Neural cell (in vitro differentiated cells): ENCODE results near the gene ATXN10. TPM values are rescaled to one million over a fixed set of nuclear protein-coding genes. Genes with fewer than 3 reads are reported as not detected.

ENCODE experiments used
- H2AFZ ChIP-seq: fragments of 200-600, 300-800 bp; sonication (generic), shearing (Covaris generic); 2 replicates; pipeline ENCODE4 v1.6.0; 2014; ENCODE audit warnings: low read depth, mild to moderate bottlenecking, antibody characterized with exemption, low read length, moderate library complexity
- H3F3A ChIP-seq: fragments of 200-600 bp; shearing (Covaris generic); 2 replicates; pipeline ENCODE4 v1.6.1; 2016; ENCODE audit warnings: mild to moderate bottlenecking, moderate library complexity, mixed read lengths, antibody characterized with exemption, low read length; ENCODE audit not compliant: insufficient read depth, poor library complexity, severe bottlenecking
- H3K27ac ChIP-seq: fragments of 200-600, 300-800 bp; sonication (generic), shearing (Covaris generic); 2 replicates; pipeline ENCODE4 v1.5.1; 2014; ENCODE audit warnings: mild to moderate bottlenecking, low read length, moderate library complexity
- H3K27me3 ChIP-seq: fragments of 300-800, 200-600 bp; sonication (generic), shearing (Covaris generic); 2 replicates; pipeline ENCODE4 v1.6.0; 2014; ENCODE audit warnings: mild to moderate bottlenecking, low read depth, low read length, moderate library complexity; ENCODE audit not compliant: insufficient read depth
- H3K36me3 ChIP-seq: fragments of 300-800, 200-600 bp; sonication (generic), shearing (Covaris generic); 2 replicates; pipeline ENCODE4 v1.5.1; 2014; ENCODE audit warnings: mild to moderate bottlenecking, antibody characterized with exemption, low read length, moderate library complexity; ENCODE audit not compliant: insufficient read depth
- H3K4me2 ChIP-seq: fragments of 300-800, 200-600 bp; sonication (generic), shearing (Covaris generic); 2 replicates; pipeline ENCODE4 v1.6.0; 2014; ENCODE audit warnings: mild to moderate bottlenecking, low read length
- H3K4me3 ChIP-seq: fragments of 300-800, 200-600 bp; sonication (generic), shearing (Covaris generic); 2 replicates; pipeline ENCODE4 v1.5.1; 2014; ENCODE audit warnings: mild to moderate bottlenecking, low read length, moderate library complexity
- H3K79me2 ChIP-seq: fragments of 200-600 bp; shearing (Covaris generic); replicated peaks from 2 replicates; pipeline ENCODE4 v1.6.0; 2014; ENCODE audit warnings: mild to moderate bottlenecking, low read length, moderate library complexity; ENCODE audit not compliant: insufficient read depth
- H3K9ac ChIP-seq: fragments of 300-800, 200-600 bp; sonication (generic), shearing (Covaris generic); 2 replicates; pipeline ENCODE4 v1.6.1; 2016; ENCODE audit warnings: mild to moderate bottlenecking, low read length, mixed read lengths
- H3K9me2 ChIP-seq: fragments of 200-600 bp; shearing (Covaris generic); 2 replicates; pipeline ENCODE4 v1.6.1; 2016; ENCODE audit warnings: mild to moderate bottlenecking, low read length, mixed read lengths; ENCODE audit not compliant: insufficient read depth
- H3K9me3 ChIP-seq: fragments of 200-600, 300-800 bp; sonication (generic), shearing (Covaris generic); 2 replicates; pipeline ENCODE4 v1.6.1; 2016; ENCODE audit warnings: mild to moderate bottlenecking, mixed run types, low read length, moderate library complexity, mixed read lengths
- H4K20me1 ChIP-seq: fragments of 200-600 bp; shearing (Covaris generic); 2 replicates; pipeline ENCODE4 v1.6.1; 2016; ENCODE audit warnings: mild to moderate bottlenecking, mixed run types; ENCODE audit not compliant: insufficient read depth
- EP300 ChIP-seq: fragments of 450-650 bp; conservative IDR thresholded peaks from 2 replicates; pipeline ENCODE4 v1.6.1; 2014; ENCODE audit warnings: antibody characterized with exemption, mild to moderate bottlenecking, moderate library complexity; ENCODE audit not compliant: poor library complexity, severe bottlenecking
- EZH2 ChIP-seq: fragments of 200-600, 300-800 bp; shearing (Covaris generic), sonication (generic); IDR thresholded peaks from 2 replicates; pipeline ENCODE4 v1.6.1; 2014; ENCODE audit warnings: antibody characterized with exemption, low read length, borderline replicate concordance, mild to moderate bottlenecking; ENCODE audit not compliant: insufficient read depth, poor library complexity, severe bottlenecking
- MXI1 ChIP-seq: fragments of 450-650 bp; conservative IDR thresholded peaks from 2 replicates; pipeline ENCODE4 v1.6.1; 2014; ENCODE audit warnings: antibody characterized with exemption, mild to moderate bottlenecking; ENCODE audit not compliant: poor library complexity, severe bottlenecking
- POLR2AphosphoS5 ChIP-seq: IDR thresholded peaks from 2 replicates; pipeline ENCODE4 v1.6.1; 2012
- RAD21 ChIP-seq: fragments of 450-650 bp; conservative IDR thresholded peaks from 2 replicates; pipeline ENCODE4 v1.6.1; 2014; ENCODE audit warnings: antibody characterized with exemption, mild to moderate bottlenecking, moderate library complexity
- SMC3 ChIP-seq: fragments of 450-650 bp; conservative IDR thresholded peaks from 2 replicates; pipeline ENCODE4 v1.6.1; 2014; ENCODE audit warnings: antibody characterized with exemption, mild to moderate bottlenecking, moderate library complexity; ENCODE audit not compliant: poor library complexity
- TAF1 ChIP-seq: IDR thresholded peaks from 2 replicates; pipeline ENCODE4 v1.6.1; 2012; ENCODE audit warnings: low read depth
- polyA minus RNA-seq: library from RNA; depleted of rRNA, polyadenylated mRNA; stranded (reverse); fragments of >200 nt; gene quantifications from 2 replicates; pipeline ENCODE4 v1.2.3, GENCODE V29; 2014
- polyA plus RNA-seq: library from polyadenylated mRNA; depleted of rRNA; stranded (reverse); fragments of >200 nt; gene quantifications from 2 replicates; pipeline ENCODE4 v1.2.3, GENCODE V29; 2014
- TF ChIP-seq, protein P1 (sequence below): IDR thresholded peaks from 2 replicates; pipeline ENCODE4 v1.6.1; 2012; ENCODE audit warnings: borderline replicate concordance
- TF ChIP-seq, protein P2 (sequence below): fragments of 450-650 bp; IDR thresholded peaks from 2 replicates; pipeline ENCODE4 v1.5.1; 2014; ENCODE audit warnings: antibody characterized with exemption, mild to moderate bottlenecking, moderate library complexity; ENCODE audit not compliant: poor library complexity, severe bottlenecking

ATXN10 gene, protein sequence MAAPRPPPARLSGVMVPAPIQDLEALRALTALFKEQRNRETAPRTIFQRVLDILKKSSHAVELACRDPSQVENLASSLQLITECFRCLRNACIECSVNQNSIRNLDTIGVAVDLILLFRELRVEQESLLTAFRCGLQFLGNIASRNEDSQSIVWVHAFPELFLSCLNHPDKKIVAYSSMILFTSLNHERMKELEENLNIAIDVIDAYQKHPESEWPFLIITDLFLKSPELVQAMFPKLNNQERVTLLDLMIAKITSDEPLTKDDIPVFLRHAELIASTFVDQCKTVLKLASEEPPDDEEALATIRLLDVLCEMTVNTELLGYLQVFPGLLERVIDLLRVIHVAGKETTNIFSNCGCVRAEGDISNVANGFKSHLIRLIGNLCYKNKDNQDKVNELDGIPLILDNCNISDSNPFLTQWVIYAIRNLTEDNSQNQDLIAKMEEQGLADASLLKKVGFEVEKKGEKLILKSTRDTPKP
- polyA plus RNA-seq (282 and 321 TPM in 2 replicates), polyA minus RNA-seq (225 and 247 TPM in 2 replicates)

DNA sequence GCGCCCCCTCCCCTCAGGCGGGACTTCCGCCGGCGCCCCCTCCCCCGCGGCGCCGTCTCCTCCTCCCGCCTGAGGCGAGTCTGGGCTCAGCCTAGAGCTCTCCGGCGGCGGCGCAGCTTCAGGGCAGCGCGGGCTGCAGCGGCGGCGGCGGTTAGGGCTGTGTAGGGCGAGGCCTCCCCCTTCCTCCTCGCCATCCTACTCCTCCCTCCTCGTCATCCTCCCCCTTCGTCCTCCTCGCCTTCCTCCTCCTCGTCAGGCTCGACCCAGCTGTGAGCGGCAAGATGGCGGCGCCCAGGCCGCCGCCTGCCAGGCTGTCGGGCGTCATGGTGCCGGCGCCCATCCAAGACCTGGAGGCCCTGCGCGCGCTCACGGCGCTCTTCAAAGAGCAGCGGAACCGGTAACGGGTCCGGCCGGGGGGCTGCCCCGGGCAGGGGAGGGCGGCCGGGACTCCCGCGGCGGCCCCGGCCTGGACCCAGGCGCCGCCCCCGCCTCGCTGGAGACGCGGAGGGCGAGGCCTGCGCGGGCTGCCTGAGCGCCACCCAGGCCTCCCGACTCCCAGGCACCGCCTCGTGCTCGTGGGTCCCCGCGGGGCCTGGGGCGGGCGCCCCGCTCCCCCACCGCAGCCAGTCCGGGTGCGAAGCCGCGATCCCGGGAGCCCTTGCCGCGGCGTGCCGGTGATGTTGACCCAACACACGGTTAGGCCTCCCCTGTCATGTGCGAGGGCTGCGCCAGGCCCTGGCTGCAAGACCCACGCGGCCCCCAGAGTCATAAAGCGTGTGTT, at the start of gene ATXN10:
Gene ATXN10 (plus strand): TSS at position 52 of the 781 bp plus-strand sequence. CDS start 230 bp downstream, at position 282.
- Histone ChIP-seq H3K9me3 (no peaks in the 10 kb centered on the region), H3K27ac (peak within 1 kb of the TSS; percentile 91), H4K20me1 (no peaks in the 10 kb centered on the region), H3K79me2 (peaks cover 47% of the 10 kb centered on the region), H3K9me2 (no peaks in the 10 kb centered on the region), H3K4me2 (peak within 1 kb of the TSS; percentile 84), H3F3A (no peaks in the 10 kb centered on the region), H3K4me3 (peak within 1 kb of the TSS; percentile 94), H3K27me3 (no peaks in the 10 kb centered on the region), H3K9ac (peak within 1 kb of the TSS; percentile 92), H3K36me3 (no peaks in the 10 kb centered on the region), H2AFZ (peak within 1 kb of the TSS; percentile 66)
- peak; percentile 51 for TF ChIP-seq RAD21
- peak; percentile 98 for TF ChIP-seq MXI1
- TF ChIP-seq POLR2AphosphoS5, result peak; percentile 96
- TF ChIP-seq, protein P1, sequence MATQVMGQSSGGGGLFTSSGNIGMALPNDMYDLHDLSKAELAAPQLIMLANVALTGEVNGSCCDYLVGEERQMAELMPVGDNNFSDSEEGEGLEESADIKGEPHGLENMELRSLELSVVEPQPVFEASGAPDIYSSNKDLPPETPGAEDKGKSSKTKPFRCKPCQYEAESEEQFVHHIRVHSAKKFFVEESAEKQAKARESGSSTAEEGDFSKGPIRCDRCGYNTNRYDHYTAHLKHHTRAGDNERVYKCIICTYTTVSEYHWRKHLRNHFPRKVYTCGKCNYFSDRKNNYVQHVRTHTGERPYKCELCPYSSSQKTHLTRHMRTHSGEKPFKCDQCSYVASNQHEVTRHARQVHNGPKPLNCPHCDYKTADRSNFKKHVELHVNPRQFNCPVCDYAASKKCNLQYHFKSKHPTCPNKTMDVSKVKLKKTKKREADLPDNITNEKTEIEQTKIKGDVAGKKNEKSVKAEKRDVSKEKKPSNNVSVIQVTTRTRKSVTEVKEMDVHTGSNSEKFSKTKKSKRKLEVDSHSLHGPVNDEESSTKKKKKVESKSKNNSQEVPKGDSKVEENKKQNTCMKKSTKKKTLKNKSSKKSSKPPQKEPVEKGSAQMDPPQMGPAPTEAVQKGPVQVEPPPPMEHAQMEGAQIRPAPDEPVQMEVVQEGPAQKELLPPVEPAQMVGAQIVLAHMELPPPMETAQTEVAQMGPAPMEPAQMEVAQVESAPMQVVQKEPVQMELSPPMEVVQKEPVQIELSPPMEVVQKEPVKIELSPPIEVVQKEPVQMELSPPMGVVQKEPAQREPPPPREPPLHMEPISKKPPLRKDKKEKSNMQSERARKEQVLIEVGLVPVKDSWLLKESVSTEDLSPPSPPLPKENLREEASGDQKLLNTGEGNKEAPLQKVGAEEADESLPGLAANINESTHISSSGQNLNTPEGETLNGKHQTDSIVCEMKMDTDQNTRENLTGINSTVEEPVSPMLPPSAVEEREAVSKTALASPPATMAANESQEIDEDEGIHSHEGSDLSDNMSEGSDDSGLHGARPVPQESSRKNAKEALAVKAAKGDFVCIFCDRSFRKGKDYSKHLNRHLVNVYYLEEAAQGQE, result peak; percentile 43
- no peak for TF ChIP-seq TAF1
- TF ChIP-seq SMC3, result peak; percentile 28
- TF ChIP-seq, protein P2, sequence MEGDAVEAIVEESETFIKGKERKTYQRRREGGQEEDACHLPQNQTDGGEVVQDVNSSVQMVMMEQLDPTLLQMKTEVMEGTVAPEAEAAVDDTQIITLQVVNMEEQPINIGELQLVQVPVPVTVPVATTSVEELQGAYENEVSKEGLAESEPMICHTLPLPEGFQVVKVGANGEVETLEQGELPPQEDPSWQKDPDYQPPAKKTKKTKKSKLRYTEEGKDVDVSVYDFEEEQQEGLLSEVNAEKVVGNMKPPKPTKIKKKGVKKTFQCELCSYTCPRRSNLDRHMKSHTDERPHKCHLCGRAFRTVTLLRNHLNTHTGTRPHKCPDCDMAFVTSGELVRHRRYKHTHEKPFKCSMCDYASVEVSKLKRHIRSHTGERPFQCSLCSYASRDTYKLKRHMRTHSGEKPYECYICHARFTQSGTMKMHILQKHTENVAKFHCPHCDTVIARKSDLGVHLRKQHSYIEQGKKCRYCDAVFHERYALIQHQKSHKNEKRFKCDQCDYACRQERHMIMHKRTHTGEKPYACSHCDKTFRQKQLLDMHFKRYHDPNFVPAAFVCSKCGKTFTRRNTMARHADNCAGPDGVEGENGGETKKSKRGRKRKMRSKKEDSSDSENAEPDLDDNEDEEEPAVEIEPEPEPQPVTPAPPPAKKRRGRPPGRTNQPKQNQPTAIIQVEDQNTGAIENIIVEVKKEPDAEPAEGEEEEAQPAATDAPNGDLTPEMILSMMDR, result no peak
- peak; percentile 62 for TF ChIP-seq EP300
- TF ChIP-seq EZH2, result no peak

DNA sequence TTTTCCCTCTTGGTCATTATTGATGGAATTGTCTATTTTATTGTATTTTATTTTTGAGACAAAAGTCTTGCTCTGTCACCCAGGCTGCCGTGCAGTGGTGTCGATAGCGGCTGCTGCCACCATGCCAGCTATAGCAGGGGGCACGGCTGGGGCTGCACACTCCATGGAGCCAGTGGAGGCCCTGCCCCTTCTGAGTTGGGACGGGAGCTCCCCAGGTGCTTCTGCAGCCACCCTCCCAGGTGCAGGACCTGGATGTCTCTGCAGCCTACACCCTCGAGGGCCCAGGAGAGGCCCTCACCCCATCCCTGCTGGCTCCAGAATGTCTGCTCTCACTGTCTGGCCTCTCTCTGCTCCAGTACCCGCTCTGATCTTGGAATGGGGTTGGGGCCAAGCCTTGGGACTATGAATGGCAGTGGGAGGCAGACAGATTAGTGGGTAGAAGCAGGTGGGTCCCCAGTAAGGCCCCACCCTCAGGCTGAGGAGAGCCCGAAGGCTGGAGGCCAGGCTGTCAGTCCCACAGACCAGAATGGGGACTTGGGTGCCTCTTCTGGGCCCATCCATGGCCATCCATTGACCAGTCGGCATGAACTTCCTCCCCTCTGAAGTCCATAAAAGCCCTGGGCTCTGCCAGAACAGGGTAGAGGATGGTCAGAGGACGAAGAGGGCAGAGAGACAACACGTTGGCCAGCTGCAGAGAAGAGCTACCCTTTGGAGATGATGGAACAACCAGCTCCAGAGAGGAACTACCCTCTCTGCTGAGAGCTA, 49.6 kb upstream of the ATXN10 start:
- Histone ChIP-seq H3K27me3 (no peaks in the 10 kb centered on the region), H3K79me2 (no peaks in the 10 kb centered on the region), H3K9me2 (no peaks in the 10 kb centered on the region), H3K9me3 (no peaks in the 10 kb centered on the region), H3K4me2 (no peak overlapping the region), H2AFZ (no peak overlapping the region), H3K4me3 (no peak overlapping the region), H3K9ac (no peak overlapping the region), H3K36me3 (no peaks in the 10 kb centered on the region), H4K20me1 (no peaks in the 10 kb centered on the region), H3F3A (no peaks in the 10 kb centered on the region), H3K27ac (no peak overlapping the region)
- TF ChIP-seq RAD21 (no peak), EZH2 (no peak), POLR2AphosphoS5 (no peak), SMC3 (no peak), MXI1 (no peak), TAF1 (no peak)
- TF ChIP-seq, protein P1, result no peak
